ENCODE measurements around the gene SNAI3. TPM values are rescaled to one million over a fixed set of nuclear protein-coding genes. Genes with fewer than 3 reads are reported as not detected.

SNAI3 gene
- total RNA-seq, 2 experiments from 2014 or later: 5.2 to 5.3 TPM

- Mint-ChIP-seq H3K36me3 (ENCODE audit: low read depth) (peaks cover 9% of the 10 kb centered on the region), H3K27ac (no peak overlapping the region), H3K4me1 (ENCODE audit: low read depth) (peaks cover 4% of the 10 kb centered on the region), H3K9me3 (no peaks in the 10 kb centered on the region), H3K27me3 (no peaks in the 10 kb centered on the region), H3K4me3 (no peak overlapping the region)
- no peak for TF ChIP-seq CTCF (IDR thresholded peaks at IDR 0.05)
- ATAC-seq (no peak), DNase-seq (no peak)
- ChIA-PET CTCF (no interaction called here), POLR2A (interaction anchor here (1.6 kb wide), 1 partner anchor 11 kb away, joined by 3 read pairs; no protein-coding TSS in a partner anchor)
- intact Hi-C loops (cut with micrococcal nuclease): no loop called here
These were observed 26.2 kb upstream of the SNAI3 start for GRCh38 chr16:88712362-88712979.

GRCh38 chr16:88711750-88712340, 25.5 kb upstream of the SNAI3 start:
- H3K4me1 Mint-ChIP-seq (ENCODE audit: low read depth): peaks cover 10% of the 10 kb centered on the region
- no peak overlapping the region for H3K27ac Mint-ChIP-seq
- POLR2A ChIA-PET: interaction anchor here (1.6 kb wide), 1 partner anchor 10 kb away, joined by 3 read pairs; no protein-coding TSS in a partner anchor
- H3K9me3 Mint-ChIP-seq: no peaks in the 10 kb centered on the region
- no peak for TF ChIP-seq CTCF (IDR thresholded peaks at IDR 0.05)
- H3K27me3 Mint-ChIP-seq: no peaks in the 10 kb centered on the region
- CTCF ChIA-PET: interaction anchor here (0.6 kb wide), 1 partner anchor 740 kb away, joined by 3 read pairs; no protein-coding TSS in a partner anchor
- H3K4me3 Mint-ChIP-seq: no peak overlapping the region
- ATAC-seq (no peak), DNase-seq (no peak)
- intact Hi-C loops (cut with micrococcal nuclease): no loop called here
- H3K36me3 Mint-ChIP-seq (ENCODE audit: low read depth): peaks cover 3% of the 10 kb centered on the region

- ATAC-seq (no peak), DNase-seq (no peak)
- peaks cover 2% of the 10 kb centered on the region for H3K36me3 Mint-ChIP-seq (ENCODE audit: low read depth)
- no peaks in the 10 kb centered on the region for H3K27me3 Mint-ChIP-seq
- H3K9me3 Mint-ChIP-seq: no peaks in the 10 kb centered on the region
- H3K27ac Mint-ChIP-seq: no peak overlapping the region
- TF ChIP-seq CTCF (IDR thresholded peaks at IDR 0.05): no peak
- H3K4me1 Mint-ChIP-seq (ENCODE audit: low read depth): peaks cover 10% of the 10 kb centered on the region
- ChIA-PET POLR2A (interaction anchor here (1.2 kb wide), 2 partner anchors 9 to 92 kb away, joined by 3 read pairs; no protein-coding TSS in a partner anchor), CTCF (no interaction called here)
- H3K4me3 Mint-ChIP-seq: no peak overlapping the region
- intact Hi-C loops (cut with micrococcal nuclease): no loop called here
These were observed 24.2 kb upstream of the SNAI3 start for GRCh38 chr16:88710556-88710955.

- peaks cover 12% of the 10 kb centered on the region for H3K36me3 Mint-ChIP-seq (ENCODE audit: low read depth)
- H3K4me3 Mint-ChIP-seq: peak overlapping the region; percentile 88
- no peaks in the 10 kb centered on the region for H3K9me3 Mint-ChIP-seq
- peak overlapping the region; percentile 77 for H3K27ac Mint-ChIP-seq
- TF ChIP-seq CTCF (IDR thresholded peaks at IDR 0.05): no peak
- POLR2A ChIA-PET: interaction anchor here (0.6 to 8.0 kb wide), 14 partner anchors 8 to 105 kb away, joined by 3 to 61 read pairs (median 4); partner anchors contain the start of genes APRT and SNAI3
- H3K4me1 Mint-ChIP-seq (ENCODE audit: low read depth): peaks cover 28% of the 10 kb centered on the region
- CTCF ChIA-PET: interaction anchor here (0.8 to 1.9 kb wide), 4 partner anchors 10 to 36 kb away, joined by 3 to 9 read pairs (median 4); no protein-coding TSS in a partner anchor
- DNase-seq (no peak), ATAC-seq (no peak)
- no peaks in the 10 kb centered on the region for H3K27me3 Mint-ChIP-seq
- intact Hi-C loops (cut with micrococcal nuclease): no loop called here
These were observed 20.9 kb upstream of the SNAI3 start for GRCh38 chr16:88706965-88707826.

All from activated CD8-positive, alpha-beta T cell treated with anti-CD3 and anti-CD28 coated beads for 36 hours (primary cell).